H1 (cell line): ENCODE measurements around the gene EIPR1. TPM values are rescaled to one million over a fixed set of nuclear protein-coding genes. Genes with fewer than 3 reads are reported as not detected.

Experiments used
- BACH1 ChIP-seq: IDR thresholded peaks from 2 replicates; pipeline ENCODE4 v1.6.1; 2012; ENCODE audit warnings: low read length, improper control_type of control experiment
- BRCA1 ChIP-seq: IDR thresholded peaks from 2 replicates; pipeline ENCODE4 v1.6.1; 2012; ENCODE audit warnings: low read depth, low read length, improper control_type of control experiment
- CBX8 ChIP-seq: fragments of 300-800, 300-1000 bp; sonication (generic); IDR thresholded peaks from 2 replicates; pipeline ENCODE4 v1.7.1; 2016; ENCODE audit warnings: low read depth, low read length, borderline replicate concordance
- HDAC2 ChIP-seq, 2 experiments: fragments of 300-600 bp in 1 of 2; sonication (generic) in 1 of 2; IDR thresholded peaks; 2 replicates each; pipeline ENCODE4 v1.6.1; 2011 to 2012; ENCODE audit warnings: low read depth in 2 of 2, low read length in 2 of 2, mild to moderate bottlenecking in 2 of 2, moderate library complexity in 2 of 2, borderline replicate concordance in 1 of 2, inconsistent platforms in 1 of 2
- PHF8 ChIP-seq: fragments of 200-600 bp; sonication (generic); conservative IDR thresholded peaks from 2 replicates; pipeline ENCODE4 v1.7.1; 2012; ENCODE audit warnings: low read depth, mild to moderate bottlenecking, inconsistent platforms, low read length, moderate library complexity
- SIRT6 ChIP-seq: IDR thresholded peaks from one replicate; pipeline ENCODE4 v1.7.1; 2012; ENCODE audit warnings: low read length, inconsistent platforms
- SIX5 ChIP-seq: IDR thresholded peaks from 2 replicates; pipeline ENCODE4 v1.6.1; 2011; ENCODE audit warnings: mild to moderate bottlenecking, low read depth, low read length
- SRF ChIP-seq: IDR thresholded peaks from 2 replicates; pipeline ENCODE4 v1.6.1; 2011; ENCODE audit warnings: mild to moderate bottlenecking, low read depth, low read length, moderate library complexity
- YY1 ChIP-seq: IDR thresholded peaks from 2 replicates; pipeline ENCODE4 v1.6.1; 2011; ENCODE audit warnings: low read depth, mild to moderate bottlenecking, low read length
- polyA plus RNA-seq, 7 experiments: library from polyadenylated mRNA; depleted of rRNA in 3 of 7; stranded (reverse) in 5 of 7; unstranded in 2 of 7; fragments of >200 nt in 5 of 7; fragments of 200-250 nt in 2 of 7; gene quantifications; 1 replicate in 5 of 7; 2 replicates in 1 of 7; 4 replicates in 1 of 7; pipeline versions ENCODE4 v1.2.1 to v1.2.3, GENCODE V29; 2011 to 2013; ENCODE audit warnings: missing spikeins in 2 of 7, mixed read lengths in 2 of 7
- total RNA-seq: library from RNA; stranded (reverse); fragmentation: NEBNext Ultra II Directional; extraction: Animal tissue kit (Norgen Biotek cat#: 25700); gene quantifications from 2 replicates; pipeline ENCODE4 v1.2.1, GENCODE V29; 2021
- TF ChIP-seq, protein P1 (sequence below): fragments of 300-600 bp; sonication (generic); IDR thresholded peaks from 2 replicates; pipeline ENCODE4 v1.7.1; 2012; ENCODE audit warnings: low read length, moderate library complexity, mild to moderate bottlenecking, inconsistent platforms; ENCODE audit not compliant: insufficient replicate concordance

The EIPR1 gene
- total and polyA plus RNA-seq, 2 of the 8 experiments (the other 6 are each of a cell fraction or from before 2014, with no cell fraction given) = 26.3 to 56.4 TPM

DNA sequence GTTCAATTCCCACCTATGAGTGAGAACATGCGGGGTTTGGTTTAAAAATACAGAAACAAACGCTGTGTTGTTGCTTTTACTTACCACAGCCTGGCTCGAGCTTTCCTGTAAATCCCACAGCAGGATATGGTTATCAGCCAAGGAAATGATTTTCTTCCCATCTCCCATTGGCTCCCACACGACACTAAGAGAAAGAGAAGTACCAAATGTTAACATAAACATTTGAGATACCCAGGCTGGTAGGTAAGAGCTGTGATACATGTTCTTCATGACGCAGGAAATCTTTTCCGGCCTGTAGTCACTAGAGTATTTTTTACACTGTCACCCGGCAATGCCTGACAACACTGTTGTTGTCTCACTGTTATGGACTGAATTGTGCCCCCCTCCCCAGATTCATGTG is 163.6 kb downstream of the EIPR1 start (continued):
- TF ChIP-seq, protein P1, sequence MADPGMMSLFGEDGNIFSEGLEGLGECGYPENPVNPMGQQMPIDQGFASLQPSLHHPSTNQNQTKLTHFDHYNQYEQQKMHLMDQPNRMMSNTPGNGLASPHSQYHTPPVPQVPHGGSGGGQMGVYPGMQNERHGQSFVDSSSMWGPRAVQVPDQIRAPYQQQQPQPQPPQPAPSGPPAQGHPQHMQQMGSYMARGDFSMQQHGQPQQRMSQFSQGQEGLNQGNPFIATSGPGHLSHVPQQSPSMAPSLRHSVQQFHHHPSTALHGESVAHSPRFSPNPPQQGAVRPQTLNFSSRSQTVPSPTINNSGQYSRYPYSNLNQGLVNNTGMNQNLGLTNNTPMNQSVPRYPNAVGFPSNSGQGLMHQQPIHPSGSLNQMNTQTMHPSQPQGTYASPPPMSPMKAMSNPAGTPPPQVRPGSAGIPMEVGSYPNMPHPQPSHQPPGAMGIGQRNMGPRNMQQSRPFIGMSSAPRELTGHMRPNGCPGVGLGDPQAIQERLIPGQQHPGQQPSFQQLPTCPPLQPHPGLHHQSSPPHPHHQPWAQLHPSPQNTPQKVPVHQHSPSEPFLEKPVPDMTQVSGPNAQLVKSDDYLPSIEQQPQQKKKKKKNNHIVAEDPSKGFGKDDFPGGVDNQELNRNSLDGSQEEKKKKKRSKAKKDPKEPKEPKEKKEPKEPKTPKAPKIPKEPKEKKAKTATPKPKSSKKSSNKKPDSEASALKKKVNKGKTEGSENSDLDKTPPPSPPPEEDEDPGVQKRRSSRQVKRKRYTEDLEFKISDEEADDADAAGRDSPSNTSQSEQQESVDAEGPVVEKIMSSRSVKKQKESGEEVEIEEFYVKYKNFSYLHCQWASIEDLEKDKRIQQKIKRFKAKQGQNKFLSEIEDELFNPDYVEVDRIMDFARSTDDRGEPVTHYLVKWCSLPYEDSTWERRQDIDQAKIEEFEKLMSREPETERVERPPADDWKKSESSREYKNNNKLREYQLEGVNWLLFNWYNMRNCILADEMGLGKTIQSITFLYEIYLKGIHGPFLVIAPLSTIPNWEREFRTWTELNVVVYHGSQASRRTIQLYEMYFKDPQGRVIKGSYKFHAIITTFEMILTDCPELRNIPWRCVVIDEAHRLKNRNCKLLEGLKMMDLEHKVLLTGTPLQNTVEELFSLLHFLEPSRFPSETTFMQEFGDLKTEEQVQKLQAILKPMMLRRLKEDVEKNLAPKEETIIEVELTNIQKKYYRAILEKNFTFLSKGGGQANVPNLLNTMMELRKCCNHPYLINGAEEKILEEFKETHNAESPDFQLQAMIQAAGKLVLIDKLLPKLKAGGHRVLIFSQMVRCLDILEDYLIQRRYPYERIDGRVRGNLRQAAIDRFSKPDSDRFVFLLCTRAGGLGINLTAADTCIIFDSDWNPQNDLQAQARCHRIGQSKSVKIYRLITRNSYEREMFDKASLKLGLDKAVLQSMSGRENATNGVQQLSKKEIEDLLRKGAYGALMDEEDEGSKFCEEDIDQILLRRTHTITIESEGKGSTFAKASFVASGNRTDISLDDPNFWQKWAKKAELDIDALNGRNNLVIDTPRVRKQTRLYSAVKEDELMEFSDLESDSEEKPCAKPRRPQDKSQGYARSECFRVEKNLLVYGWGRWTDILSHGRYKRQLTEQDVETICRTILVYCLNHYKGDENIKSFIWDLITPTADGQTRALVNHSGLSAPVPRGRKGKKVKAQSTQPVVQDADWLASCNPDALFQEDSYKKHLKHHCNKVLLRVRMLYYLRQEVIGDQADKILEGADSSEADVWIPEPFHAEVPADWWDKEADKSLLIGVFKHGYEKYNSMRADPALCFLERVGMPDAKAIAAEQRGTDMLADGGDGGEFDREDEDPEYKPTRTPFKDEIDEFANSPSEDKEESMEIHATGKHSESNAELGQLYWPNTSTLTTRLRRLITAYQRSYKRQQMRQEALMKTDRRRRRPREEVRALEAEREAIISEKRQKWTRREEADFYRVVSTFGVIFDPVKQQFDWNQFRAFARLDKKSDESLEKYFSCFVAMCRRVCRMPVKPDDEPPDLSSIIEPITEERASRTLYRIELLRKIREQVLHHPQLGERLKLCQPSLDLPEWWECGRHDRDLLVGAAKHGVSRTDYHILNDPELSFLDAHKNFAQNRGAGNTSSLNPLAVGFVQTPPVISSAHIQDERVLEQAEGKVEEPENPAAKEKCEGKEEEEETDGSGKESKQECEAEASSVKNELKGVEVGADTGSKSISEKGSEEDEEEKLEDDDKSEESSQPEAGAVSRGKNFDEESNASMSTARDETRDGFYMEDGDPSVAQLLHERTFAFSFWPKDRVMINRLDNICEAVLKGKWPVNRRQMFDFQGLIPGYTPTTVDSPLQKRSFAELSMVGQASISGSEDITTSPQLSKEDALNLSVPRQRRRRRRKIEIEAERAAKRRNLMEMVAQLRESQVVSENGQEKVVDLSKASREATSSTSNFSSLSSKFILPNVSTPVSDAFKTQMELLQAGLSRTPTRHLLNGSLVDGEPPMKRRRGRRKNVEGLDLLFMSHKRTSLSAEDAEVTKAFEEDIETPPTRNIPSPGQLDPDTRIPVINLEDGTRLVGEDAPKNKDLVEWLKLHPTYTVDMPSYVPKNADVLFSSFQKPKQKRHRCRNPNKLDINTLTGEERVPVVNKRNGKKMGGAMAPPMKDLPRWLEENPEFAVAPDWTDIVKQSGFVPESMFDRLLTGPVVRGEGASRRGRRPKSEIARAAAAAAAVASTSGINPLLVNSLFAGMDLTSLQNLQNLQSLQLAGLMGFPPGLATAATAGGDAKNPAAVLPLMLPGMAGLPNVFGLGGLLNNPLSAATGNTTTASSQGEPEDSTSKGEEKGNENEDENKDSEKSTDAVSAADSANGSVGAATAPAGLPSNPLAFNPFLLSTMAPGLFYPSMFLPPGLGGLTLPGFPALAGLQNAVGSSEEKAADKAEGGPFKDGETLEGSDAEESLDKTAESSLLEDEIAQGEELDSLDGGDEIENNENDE = no peak
- no peak for TF ChIP-seq SRF
- TF ChIP-seq BRCA1 = no peak
- no peak for TF ChIP-seq BACH1
- no peak for TF ChIP-seq HDAC2 (IDR thresholded peaks at IDR 0.05; ENCODE audit: borderline replicate concordance in 1 of 2, low read depth in 2 of 2, low read length in 2 of 2)
- TF ChIP-seq SIRT6 = no peak
- no peak for TF ChIP-seq YY1
- TF ChIP-seq CBX8 = no peak
- TF ChIP-seq PHF8 = no peak
- TF ChIP-seq SIX5 = no peak
